Tibial artery (tissue), 4 donors: ENCODE data around the gene RARB.

Experiments
- DNase-seq, 2 donors: peaks; one replicate each; pipeline ENCODE4 v3.0.0-alpha.2; 2019
- H3K27ac ChIP-seq, 2 donors: fragments of 200-600 bp; sonication (generic) in 1 of 2; 1 replicate in 1 of 2; 2 replicates in 1 of 2; pipeline ENCODE4 v1.5.1; 2018 to 2019; ENCODE audit warnings: mild to moderate bottlenecking in 1 of 2
- H3K27me3 ChIP-seq, 2 donors: fragments of 200-600 bp; sonication (generic) in 1 of 2; one replicate each; pipeline versions ENCODE4 v1.5.1 to v1.6.0; 2016 to 2019
- H3K36me3 ChIP-seq, 3 donors: fragments of 200-600 bp; sonication (generic) in 2 of 3; one replicate each; pipeline ENCODE4 v1.5.1; 2016 to 2019; ENCODE audit warnings: mild to moderate bottlenecking in 2 of 3
- H3K4me1 ChIP-seq, 4 donors: fragments of 200-600 bp; sonication (generic) in 2 of 4; 1 replicate in 3 of 4; 2 replicates in 1 of 4; pipeline ENCODE4 v1.5.1; 2016 to 2019
- H3K4me3 ChIP-seq, 2 donors: fragments of 200-600 bp; sonication (generic) in 1 of 2; 1 replicate in 1 of 2; 2 replicates in 1 of 2; pipeline ENCODE4 v1.5.1; 2018 to 2019; ENCODE audit warnings: mild to moderate bottlenecking in 2 of 2
- H3K9me3 ChIP-seq, 3 donors: fragments of 200-600 bp; sonication (generic) in 1 of 3; one replicate each; pipeline ENCODE4 v1.5.1; 2016 to 2019
- CTCF ChIP-seq, 2 experiments: fragments of 200-600 bp in 1 of 2; fragments of 450-650 bp in 1 of 2; IDR thresholded peaks; one replicate each; pipeline ENCODE4 v1.5.1; 2017 to 2019; ENCODE audit warnings: antibody characterized with exemption in 2 of 2, mild to moderate bottlenecking in 1 of 2, moderate library complexity in 1 of 2
- intact Hi-C: fragments of 100-400 bp; cut with DNase I; formaldehyde crosslinking; loops from one replicate; pipeline ENCODE4 v1.15.0; 2023; ENCODE audit warnings: low total_unique reads

The RARB gene

DNA sequence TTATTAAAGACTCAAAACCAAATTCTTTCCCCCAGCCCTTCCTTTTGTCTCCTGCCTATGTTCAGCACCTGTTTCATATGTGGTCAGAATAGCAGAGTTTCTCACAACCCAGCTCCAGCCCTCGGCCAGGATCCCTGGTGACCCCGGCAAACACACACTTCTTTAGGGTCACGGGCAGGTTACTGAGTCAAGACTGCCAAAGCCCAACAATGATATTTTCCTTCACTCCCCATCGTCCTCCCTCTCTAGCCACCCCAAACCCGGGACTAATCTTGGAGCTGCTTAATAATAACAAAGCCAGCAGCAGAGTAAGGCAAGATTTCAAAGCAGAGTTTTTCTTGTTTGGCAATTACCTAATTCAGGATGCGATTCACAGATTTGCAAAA, 25.5 kb downstream of the RARB start:
- peak overlapping the region; percentile 27 to 38 for H3K4me3 ChIP-seq
- H3K27me3 ChIP-seq = no peaks in the 10 kb centered on the region
- intact Hi-C loops = no loop called here
- DNase-seq = no peak
- no peaks in the 10 kb centered on the region for H3K36me3 ChIP-seq
- no peak for TF ChIP-seq CTCF (IDR thresholded peaks at IDR 0.05)
- H3K9me3 ChIP-seq = no peaks in the 10 kb centered on the region
- peak overlapping the region; percentile 65 to 77 for H3K27ac ChIP-seq
- H3K4me1 ChIP-seq = peaks cover 3 to 71% (median 54%) of the 10 kb centered on the region in 4 donors

- intact Hi-C loops = no loop called here
- H3K36me3 ChIP-seq = no peaks in the 10 kb centered on the region
- H3K27me3 ChIP-seq = no peaks in the 10 kb centered on the region
- no peak for TF ChIP-seq CTCF (IDR thresholded peaks at IDR 0.05)
- peak overlapping the region; percentile 27 to 38 for H3K4me3 ChIP-seq
- no peaks in the 10 kb centered on the region for H3K9me3 ChIP-seq
- peak overlapping the region; percentile 65 to 77 for H3K27ac ChIP-seq
- no peak for DNase-seq
- peaks cover 0 to 67% (median 50%) of the 10 kb centered on the region in 4 donors for H3K4me1 ChIP-seq
Measured at GRCh38 chr3:25454005-25454927, 26.2 kb downstream of the RARB start.

DNA sequence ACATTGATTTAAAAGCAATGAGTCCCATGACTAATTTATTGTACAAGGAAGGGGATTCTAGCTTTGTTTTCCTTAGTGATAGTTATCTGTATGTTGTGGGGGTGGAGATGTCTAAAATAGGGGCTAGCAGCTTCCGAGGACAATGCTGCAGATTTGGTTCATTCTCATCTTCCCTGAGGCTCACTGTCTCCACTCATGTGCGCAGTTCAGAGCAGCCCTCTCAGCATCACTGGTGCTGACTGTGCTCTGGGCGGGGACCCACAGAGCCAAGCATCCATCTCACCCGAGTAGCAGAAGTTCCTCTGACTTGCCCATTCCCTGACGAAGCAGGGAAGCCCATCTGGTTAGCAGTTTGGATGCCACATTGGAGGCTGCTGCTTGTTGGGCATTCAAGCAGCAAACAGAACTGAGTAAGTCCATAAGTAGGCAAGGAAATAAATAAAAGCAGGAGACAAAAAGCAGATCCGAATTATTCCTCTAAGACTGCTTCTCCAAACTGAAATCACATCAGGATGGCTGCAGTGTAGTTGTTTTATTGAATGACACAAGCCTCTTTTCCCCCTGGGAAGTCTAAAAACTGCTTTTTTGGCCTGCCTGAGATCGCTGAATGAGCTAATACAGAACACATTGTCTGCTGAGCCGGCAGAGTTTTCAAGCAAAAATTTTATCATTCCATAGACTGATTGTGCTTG, 27.5 kb downstream of the RARB start:
- peak overlapping the region; percentile 65 to 77 for H3K27ac ChIP-seq
- H3K4me1 ChIP-seq = peaks cover 0 to 60% (median 47%) of the 10 kb centered on the region in 4 donors
- intact Hi-C loops = no loop called here
- peak overlapping the region; percentile 3 to 20 for H3K4me3 ChIP-seq
- no peaks in the 10 kb centered on the region for H3K9me3 ChIP-seq
- H3K27me3 ChIP-seq = no peaks in the 10 kb centered on the region
- H3K36me3 ChIP-seq = no peaks in the 10 kb centered on the region
- peak in 1 of 2 donors; percentile 74 for DNase-seq
- no peak for TF ChIP-seq CTCF (IDR thresholded peaks at IDR 0.05)

DNA sequence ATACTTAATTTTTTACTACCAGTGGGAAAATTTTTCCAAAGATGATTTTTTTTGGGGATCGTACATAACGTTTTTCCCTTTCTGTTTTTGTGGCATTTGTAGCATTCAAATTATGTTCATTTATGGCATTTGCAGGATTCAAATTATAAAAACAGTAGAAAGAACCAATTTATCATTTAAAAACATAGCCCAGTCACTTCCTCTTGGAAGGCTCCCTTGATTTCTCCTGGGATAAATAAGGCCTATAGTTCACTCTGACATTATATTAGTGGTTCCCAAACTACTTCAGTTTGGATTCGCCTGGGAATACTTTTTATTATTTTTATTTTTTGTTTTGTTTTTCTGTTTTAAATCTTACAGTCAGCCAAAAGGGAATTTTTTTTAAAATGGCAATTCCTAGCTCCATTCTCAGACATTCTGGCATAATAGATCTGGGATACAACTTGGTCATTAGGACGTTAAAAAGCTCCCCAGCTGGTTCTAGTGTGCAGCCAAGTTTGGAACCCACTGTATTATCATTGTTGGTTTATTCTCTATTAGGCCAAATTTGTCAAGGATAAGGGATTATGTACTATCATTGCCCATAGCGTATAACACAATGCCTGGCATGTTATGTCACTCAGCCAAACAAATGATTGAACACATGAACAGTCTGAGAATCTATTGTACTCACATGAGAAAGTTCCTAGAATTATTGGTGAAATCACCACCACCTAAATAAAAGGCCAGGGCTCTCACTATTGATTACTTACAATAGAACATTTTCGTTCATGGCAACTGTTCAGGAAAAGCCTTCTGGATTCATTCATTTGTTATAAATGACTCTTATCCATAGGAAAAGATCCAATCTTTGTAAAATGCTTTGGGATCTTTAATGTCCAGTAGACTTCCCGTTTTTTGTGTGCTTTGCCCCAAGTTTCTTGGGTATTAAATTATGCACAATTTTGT, 28.9 kb downstream of the RARB start:
- no peak for TF ChIP-seq CTCF (IDR thresholded peaks at IDR 0.05)
- intact Hi-C loops = no loop called here
- H3K27ac ChIP-seq = peak overlapping the region; percentile 65 to 77

More for the DNA sequence above, 28.9 kb downstream of the RARB start:
- Histone ChIP-seq H3K9me3 (no peaks in the 10 kb centered on the region), H3K27me3 (no peaks in the 10 kb centered on the region), H3K36me3 (no peaks in the 10 kb centered on the region), H3K4me3 (no peak overlapping the region), H3K4me1 (peaks cover 0 to 60% (median 47%) of the 10 kb centered on the region in 4 donors)
- DNase-seq = no peak
